Gastrocnemius medialis (tissue), 4 donors: ENCODE results near the gene DCTN1. TPM values are rescaled to one million over a fixed set of nuclear protein-coding genes. Genes with fewer than 3 reads are reported as not detected.

Experiments used
- ATAC-seq, 2 donors: fragments of 150-250 bp; one replicate each; pipeline ENCODE4 v1.9.1; 2016
- DNase-seq, 2 donors: peaks; one replicate each; pipeline ENCODE4 v3.0.0-alpha.2; 2019
- H3K27ac ChIP-seq, 4 donors: fragments of 200-600 bp; sonication (generic); 1 replicate in 1 of 4; 2 replicates in 3 of 4; pipeline ENCODE4 v1.5.1; 2016 to 2018; ENCODE audit warnings: mild to moderate bottlenecking in 2 of 4, moderate library complexity in 1 of 4
- H3K27me3 ChIP-seq, 3 donors: fragments of 200-600 bp; sonication (generic) in 2 of 3; 1 replicate in 1 of 3; 2 replicates in 2 of 3; pipeline versions ENCODE4 v1.5.1 to v1.6.0; 2016 to 2019; ENCODE audit warnings: mild to moderate bottlenecking in 1 of 3, moderate library complexity in 1 of 3
- H3K36me3 ChIP-seq, 2 donors: fragments of 200-600 bp; sonication (generic) in 1 of 2; one replicate each; pipeline ENCODE4 v1.5.1; 2017 to 2018
- H3K4me1 ChIP-seq, 2 donors: fragments of 200-600 bp; sonication (generic) in 1 of 2; one replicate each; pipeline ENCODE4 v1.5.1; 2016 to 2017; ENCODE audit warnings: mild to moderate bottlenecking in 2 of 2
- H3K4me3 ChIP-seq, 4 donors: fragments of 200-600 bp; sonication (generic) in 3 of 4; 1 replicate in 1 of 4; 2 replicates in 3 of 4; pipeline ENCODE4 v1.5.1; 2016 to 2019; ENCODE audit warnings: mild to moderate bottlenecking in 2 of 4
- H3K9me3 ChIP-seq, 3 donors: fragments of 200-600 bp; sonication (generic) in 2 of 3; 1 replicate in 1 of 3; 2 replicates in 2 of 3; pipeline ENCODE4 v1.5.1; 2016 to 2019
- POLR2A ChIP-seq, 2 donors: fragments of 450-650 bp; IDR thresholded peaks; one replicate each; pipeline ENCODE4 v1.6.1; 2017; ENCODE audit warnings: antibody characterized with exemption in 2 of 2, mild to moderate bottlenecking in 2 of 2, moderate library complexity in 2 of 2
- in situ Hi-C, 4 donors: fragments of 200-750 bp; cut with MboI; loops; one replicate each; pipeline versions ENCODE4 v1.15.0 to v1.8.0; 2017; ENCODE audit warnings: low sequenced_read_pairs in 4 of 4
- intact Hi-C: fragments of 100-400 bp; cut with DNase I; formaldehyde crosslinking; loops from one replicate; pipeline ENCODE4 v1.15.1; 2023; ENCODE audit warnings: low total_unique reads
- total RNA-seq, 4 donors: library from RNA; depleted of rRNA; stranded (reverse); fragments of >200 nt; gene quantifications; one replicate each; pipeline versions ENCODE4 v1.1.0 to v1.2.3, GENCODE V29; 2016
- TF ChIP-seq, protein P1 (sequence below), 5 experiments: fragments of 450-650 bp in 3 of 5; fragments of 200-600 bp in 2 of 5; sonication (generic) in 2 of 5; IDR thresholded peaks in 4 of 5; conservative IDR thresholded peaks in 1 of 5; 1 replicate in 4 of 5; 2 replicates in 1 of 5; pipeline ENCODE4 v1.5.1; 2016 to 2019; ENCODE audit warnings: antibody characterized with exemption in 5 of 5, mild to moderate bottlenecking in 3 of 5, moderate library complexity in 3 of 5

DCTN1 gene
- total RNA-seq, 4 donors from 2014 or later = 89.8 to 127 (median 103) TPM

DNA sequence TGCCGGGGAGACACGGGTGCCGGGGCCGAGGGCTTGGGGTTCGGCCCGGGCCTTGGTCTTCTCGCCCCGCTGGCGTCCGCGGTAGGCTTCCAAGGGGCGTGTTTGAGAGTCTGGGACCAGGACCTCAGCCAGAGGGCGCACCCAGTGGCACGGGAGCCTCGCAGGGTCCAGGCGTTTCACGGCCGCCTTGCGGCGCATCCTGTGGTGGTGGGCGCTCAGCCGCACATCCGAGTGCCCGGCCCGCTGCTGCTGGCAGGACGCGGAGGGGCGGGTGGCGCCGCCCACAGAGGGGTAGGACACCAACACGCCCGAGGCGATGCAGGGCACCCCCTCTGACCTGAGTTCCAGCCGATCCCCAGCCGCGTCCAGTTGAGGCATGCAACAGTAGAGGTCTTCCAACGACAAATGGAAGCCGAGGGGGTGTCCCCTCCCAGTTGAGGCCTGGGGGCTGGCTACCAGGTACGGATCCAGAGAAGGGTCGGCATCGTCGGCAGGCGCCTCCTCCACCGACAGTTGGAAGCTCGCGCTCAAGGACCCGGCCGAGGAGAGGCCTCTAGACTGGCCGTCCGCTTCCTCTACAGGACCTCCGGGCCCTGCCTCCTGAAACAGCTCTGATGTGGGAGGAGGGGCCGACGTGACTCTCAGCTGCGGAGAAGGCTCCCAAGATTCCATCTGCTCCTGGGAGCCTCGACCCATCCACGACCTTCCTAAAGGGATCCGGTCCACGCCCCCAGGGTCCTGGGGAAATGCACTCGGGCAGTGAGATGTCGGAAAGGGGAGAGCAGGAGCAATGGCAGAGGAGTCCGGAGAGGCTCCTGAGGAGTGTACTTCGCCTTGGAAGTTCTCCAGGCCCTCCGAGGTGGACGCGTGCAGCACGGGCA lies 35.0 kb upstream of the DCTN1 start:
- no peak for DNase-seq
- ATAC-seq = peak; percentile 54 to 61
- intact Hi-C loops (no loop called here), in situ Hi-C loops (no loop called here)
- peaks cover 11 to 22% (median 19%) of the 10 kb centered on the region in 3 donors for H3K27me3 ChIP-seq
- H3K36me3 ChIP-seq = no peaks in the 10 kb centered on the region
- TF ChIP-seq POLR2A (IDR thresholded peaks at IDR 0.05) = no peak
- TF ChIP-seq, protein P1, sequence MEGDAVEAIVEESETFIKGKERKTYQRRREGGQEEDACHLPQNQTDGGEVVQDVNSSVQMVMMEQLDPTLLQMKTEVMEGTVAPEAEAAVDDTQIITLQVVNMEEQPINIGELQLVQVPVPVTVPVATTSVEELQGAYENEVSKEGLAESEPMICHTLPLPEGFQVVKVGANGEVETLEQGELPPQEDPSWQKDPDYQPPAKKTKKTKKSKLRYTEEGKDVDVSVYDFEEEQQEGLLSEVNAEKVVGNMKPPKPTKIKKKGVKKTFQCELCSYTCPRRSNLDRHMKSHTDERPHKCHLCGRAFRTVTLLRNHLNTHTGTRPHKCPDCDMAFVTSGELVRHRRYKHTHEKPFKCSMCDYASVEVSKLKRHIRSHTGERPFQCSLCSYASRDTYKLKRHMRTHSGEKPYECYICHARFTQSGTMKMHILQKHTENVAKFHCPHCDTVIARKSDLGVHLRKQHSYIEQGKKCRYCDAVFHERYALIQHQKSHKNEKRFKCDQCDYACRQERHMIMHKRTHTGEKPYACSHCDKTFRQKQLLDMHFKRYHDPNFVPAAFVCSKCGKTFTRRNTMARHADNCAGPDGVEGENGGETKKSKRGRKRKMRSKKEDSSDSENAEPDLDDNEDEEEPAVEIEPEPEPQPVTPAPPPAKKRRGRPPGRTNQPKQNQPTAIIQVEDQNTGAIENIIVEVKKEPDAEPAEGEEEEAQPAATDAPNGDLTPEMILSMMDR (IDR thresholded peaks at IDR 0.05 in 4 of 5, conservative IDR thresholded peaks at IDR 0.05 in 1 of 5) = peak in 2 of 5 experiments; percentile 38 to 48
- peaks cover 4 to 14% of the 10 kb centered on the region in 2 donors for H3K4me1 ChIP-seq
- peak overlapping the region; percentile 40 to 70 (median 58) for H3K4me3 ChIP-seq
- no peaks in the 10 kb centered on the region for H3K9me3 ChIP-seq
- H3K27ac ChIP-seq = peak overlapping the region; percentile 1 to 57 (median 41)

DNA sequence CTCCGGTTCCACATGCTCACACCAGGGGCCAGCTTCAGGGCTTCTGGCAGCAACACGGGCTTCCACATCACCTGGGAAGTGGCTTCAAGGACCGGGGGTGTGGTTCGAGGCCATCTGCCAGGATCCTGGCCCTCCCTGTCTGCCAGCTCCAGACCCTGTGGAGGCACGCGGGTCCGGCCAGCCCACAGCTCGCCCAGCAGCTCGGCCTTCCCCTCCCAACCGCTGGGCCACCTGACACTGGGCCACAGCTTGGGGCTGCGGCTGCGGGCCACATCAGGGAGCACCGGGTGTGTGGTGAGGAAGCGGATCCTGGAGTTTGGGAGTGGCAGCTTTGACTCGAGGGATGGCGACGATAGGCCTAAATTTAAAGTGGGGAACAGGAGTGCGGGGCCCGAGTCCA lies 34.3 kb upstream of the DCTN1 start:
- Histone ChIP-seq H3K4me1 (peaks cover 4 to 14% of the 10 kb centered on the region in 2 donors), H3K36me3 (no peaks in the 10 kb centered on the region), H3K27ac (peak overlapping the region in 3 of 4 donors; percentile 33 to 57 (median 49)), H3K4me3 (peak overlapping the region; percentile 40 to 70 (median 58)), H3K27me3 (peaks cover 11 to 22% (median 19%) of the 10 kb centered on the region in 3 donors), H3K9me3 (no peaks in the 10 kb centered on the region)
- in situ Hi-C loops (no loop called here), intact Hi-C loops (no loop called here)
- DNase-seq (no peak), ATAC-seq (no peak)
- TF ChIP-seq POLR2A (IDR thresholded peaks at IDR 0.05) = no peak
- TF ChIP-seq, protein P1 (IDR thresholded peaks at IDR 0.05 in 4 of 5, conservative IDR thresholded peaks at IDR 0.05 in 1 of 5) = no peak

DNA sequence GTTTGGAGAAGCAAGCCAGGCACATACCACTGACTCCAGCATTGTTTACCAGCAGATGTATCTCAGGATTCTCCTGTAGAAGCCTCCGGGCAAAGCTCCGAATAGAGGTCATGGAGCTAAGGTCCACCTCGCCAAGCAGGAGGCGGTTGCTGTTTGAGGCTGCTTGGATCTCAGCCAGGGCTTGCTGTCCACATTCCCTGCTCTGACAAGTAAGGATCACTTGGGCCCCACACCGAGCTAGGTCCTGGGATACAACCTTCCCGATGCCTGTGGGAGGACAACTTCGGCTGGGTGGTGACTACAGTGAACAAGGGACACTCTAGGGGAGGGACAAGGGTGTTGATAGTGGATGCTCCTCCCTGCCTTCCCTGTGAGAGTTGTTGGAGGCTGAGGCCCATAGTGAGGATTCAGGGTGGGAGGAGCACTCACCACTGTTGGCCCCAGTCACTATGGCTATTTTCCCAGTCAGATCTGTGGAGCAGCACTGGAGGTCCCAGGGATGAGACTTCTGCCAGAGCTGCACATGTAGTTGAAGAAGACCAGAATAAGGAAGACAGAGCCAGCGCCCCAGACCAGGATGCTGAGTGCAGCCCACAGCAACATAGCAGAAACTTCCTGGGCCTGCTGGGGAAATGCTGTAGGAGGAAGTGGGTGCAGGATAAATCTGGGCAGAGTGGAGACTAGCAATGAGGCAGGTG lies 33.0 kb upstream of the DCTN1 start:
- no peak for ATAC-seq
- intact Hi-C loops = no loop called here
- Histone ChIP-seq H3K27ac (no peak overlapping the region), H3K4me3 (no peak overlapping the region), H3K36me3 (no peaks in the 10 kb centered on the region), H3K4me1 (peaks cover 4 to 14% of the 10 kb centered on the region in 2 donors), H3K9me3 (no peaks in the 10 kb centered on the region), H3K27me3 (peaks cover 11 to 22% (median 19%) of the 10 kb centered on the region in 3 donors)
- no peak for DNase-seq
- TF ChIP-seq, protein P1 (IDR thresholded peaks at IDR 0.05 in 4 of 5, conservative IDR thresholded peaks at IDR 0.05 in 1 of 5) = no peak
- TF ChIP-seq POLR2A (IDR thresholded peaks at IDR 0.05) = no peak
- in situ Hi-C loops = no loop called here

DNA sequence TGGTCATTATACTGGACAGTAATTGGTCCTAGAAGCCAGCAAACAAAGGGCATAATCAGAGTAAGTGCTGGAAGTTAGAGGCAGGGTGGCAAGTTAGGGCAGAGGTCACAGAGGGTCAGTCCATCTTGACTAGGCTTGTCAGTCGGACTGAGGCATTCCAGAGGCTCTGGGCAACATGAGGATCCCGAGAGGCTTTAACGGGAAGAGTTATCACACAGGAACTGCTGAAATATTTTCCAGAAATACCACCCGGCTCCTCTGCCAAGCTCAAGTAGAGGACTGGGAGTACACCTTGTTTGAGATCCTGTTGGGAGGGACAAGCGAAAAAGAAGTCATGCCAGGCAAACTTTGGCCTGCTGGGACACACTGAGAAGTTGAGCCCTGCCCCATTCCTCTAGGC lies 27.6 kb upstream of the DCTN1 start:
- DNase-seq (no peak), ATAC-seq (no peak)
- Histone ChIP-seq H3K27ac (no peak overlapping the region), H3K4me3 (no peak overlapping the region), H3K4me1 (no peaks in the 10 kb centered on the region), H3K36me3 (no peaks in the 10 kb centered on the region), H3K9me3 (no peaks in the 10 kb centered on the region), H3K27me3 (peaks cover 0 to 3% (median 0%) of the 10 kb centered on the region in 3 donors)
- intact Hi-C loops (no loop called here), in situ Hi-C loops (no loop called here)
- TF ChIP-seq, protein P1 (IDR thresholded peaks at IDR 0.05 in 4 of 5, conservative IDR thresholded peaks at IDR 0.05 in 1 of 5) = no peak
- no peak for TF ChIP-seq POLR2A (IDR thresholded peaks at IDR 0.05)
